NK-92 (cell line): ENCODE data around the gene RIPOR3.

ENCODE experiments used
- DNase-seq: peaks from one replicate; lab custom pipeline; 2025; ENCODE audit not compliant: unreplicated experiment; lab: John Stamatoyannopoulos, UW

RIPOR3 gene

GRCh38 chr20:50536333-50536732 lies 155.0 kb downstream of the RIPOR3 start:
- no peak for DNase-seq
